Esophagus squamous epithelium (tissue), 4 donors: ENCODE data around the gene ZNF689.

Experiments
- CTCF ChIP-seq, 6 experiments: fragments of 450-650 bp in 4 of 6; fragments of 200-600 bp in 2 of 6; sonication (generic) in 2 of 6; IDR thresholded peaks; one replicate each; pipeline ENCODE4 v1.5.1; 2016 to 2019; ENCODE audit warnings: antibody characterized with exemption in 6 of 6, mild to moderate bottlenecking in 4 of 6, moderate library complexity in 4 of 6
- POLR2A ChIP-seq, 4 donors: fragments of 450-650 bp; IDR thresholded peaks; one replicate each; pipeline ENCODE4 v1.6.1; 2017; ENCODE audit warnings: antibody characterized with exemption in 4 of 4, mild to moderate bottlenecking in 4 of 4, moderate library complexity in 3 of 4

- TF ChIP-seq CTCF (IDR thresholded peaks at IDR 0.05), result no peak
- no peak for TF ChIP-seq POLR2A (IDR thresholded peaks at IDR 0.05)
Measured at GRCh38 chr16:30565984-30566383, 44.2 kb downstream of the ZNF689 start.
